HepG2 (cell line): ENCODE data around the gene ACKR4. TPM values are rescaled to one million over a fixed set of nuclear protein-coding genes. Genes with fewer than 3 reads are reported as not detected.

Experiments
- ATAC-seq: fragments of 200-7000 bp; cut with Tn5 transposase; 3 replicates; pipeline ENCODE4 v1.9.1; 2020; ENCODE audit warnings: mild to moderate bottlenecking, moderate library complexity
- BruUV-seq: library from RNA; stranded (reverse); fragments of 400-500 nt; replicated peaks from 2 replicates; lab custom pipeline; 2021; lab: Mats Ljungman, UMichigan
- CTCF ChIA-PET: fragments of 300-600 bp; formaldehyde crosslinking; extraction: SDS; loops from one replicate; lab custom pipeline; 2021; ENCODE audit warnings: low total read pairs, inconsistent platforms, low intra/inter-chr PET ratio; lab: Yijun Ruan, JAX
- POLR2A ChIA-PET: fragments of 350-600 bp; sonication (Branson Sonifier 250); formaldehyde crosslinking; loops from one replicate; lab custom pipeline; 2020; ENCODE audit warnings: antibody characterized with exemption, inconsistent platforms; lab: Yijun Ruan, JAX
- DNase-seq: peaks from one replicate; pipeline ENCODE4 v3.0.0-alpha.2; 2015; ENCODE audit warnings: low spot score
- FAIRE-seq: peaks from 3 replicates; lab custom pipeline; 2011; peaks lifted over from hg19 to GRCh38; lab: Jason Lieb, UNC
- H2AFZ ChIP-seq: one replicate; pipeline ENCODE4 v1.6.1; 2011; ENCODE audit warnings: low read length, inconsistent platforms
- H3K27ac ChIP-seq: fragments of 300-600 bp; 3 replicates; pipeline ENCODE4 v1.8.0; 2011; ENCODE audit warnings: mixed run types, mild to moderate bottlenecking, mixed read lengths, low read length, inconsistent platforms; ENCODE audit not compliant: insufficient read depth; ENCODE audit errors: extremely low read length
- H3K27me3 ChIP-seq, 2 experiments: fragments of 200-600 bp in 1 of 2; 2 replicates in 1 of 2; 3 replicates in 1 of 2; pipeline versions ENCODE4 v1.6.0 to v1.8.0; 2011; ENCODE audit warnings: low read length in 2 of 2, mild to moderate bottlenecking in 2 of 2, moderate library complexity in 2 of 2, inconsistent platforms in 1 of 2; ENCODE audit not compliant: insufficient read depth in 2 of 2, control insufficient read depth in 1 of 2
- H3K36me3 ChIP-seq, 2 experiments: fragments of 200-600 bp in 1 of 2; replicated peaks in 1 of 2; 2 replicates in 1 of 2; 3 replicates in 1 of 2; pipeline versions ENCODE4 v1.5.1 to v1.8.0; 2011; ENCODE audit warnings: low read length in 2 of 2, inconsistent platforms in 1 of 2; ENCODE audit not compliant: insufficient read depth in 2 of 2, control insufficient read depth in 1 of 2
- H3K4me1 ChIP-seq: 2 replicates; pipeline ENCODE4 v1.5.1; 2012; ENCODE audit warnings: low read length, inconsistent platforms; ENCODE audit not compliant: insufficient read depth
- H3K4me2 ChIP-seq: 2 replicates; pipeline ENCODE4 v1.6.0; 2011; ENCODE audit warnings: low read depth, low read length, inconsistent platforms
- H3K4me3 ChIP-seq, 3 experiments: fragments of 200-600 bp in 1 of 3; sonication (generic), shearing (Covaris generic) in 1 of 3; replicated peaks in 1 of 3; 2 replicates each; pipeline ENCODE4 v1.5.1; 2011 to 2016; ENCODE audit warnings: low read length in 3 of 3, inconsistent platforms in 2 of 3, low read depth in 2 of 3, mild to moderate bottlenecking in 2 of 3, control low read depth in 1 of 3, mixed read lengths in 1 of 3; ENCODE audit not compliant: insufficient read depth in 1 of 3
- H3K79me2 ChIP-seq: one replicate; pipeline ENCODE4 v1.6.1; 2011; ENCODE audit warnings: low read length, inconsistent platforms; ENCODE audit not compliant: insufficient read depth
- H3K9ac ChIP-seq: 2 replicates; pipeline ENCODE4 v1.6.0; 2011; ENCODE audit warnings: mild to moderate bottlenecking, low read depth, low read length, inconsistent platforms; ENCODE audit not compliant: insufficient read depth
- H3K9me3 ChIP-seq: 2 replicates; pipeline ENCODE4 v1.5.1; 2012; ENCODE audit warnings: mild to moderate bottlenecking, low read length
- H4K20me1 ChIP-seq: 2 replicates; pipeline ENCODE4 v1.6.0; 2011; ENCODE audit warnings: inconsistent platforms, mild to moderate bottlenecking, low read length, moderate library complexity; ENCODE audit not compliant: insufficient read depth
- AGO1 ChIP-seq: fragments of 200-400 bp; formaldehyde crosslinking; IDR thresholded peaks from 2 replicates; pipeline ENCODE4 v1.6.1; 2017; ENCODE audit warnings: mild to moderate bottlenecking, low read depth, low read length, moderate library complexity; ENCODE audit not compliant: poor library complexity, severe bottlenecking
- GMEB1 ChIP-seq: sonication (generic); formaldehyde crosslinking; IDR thresholded peaks from 2 replicates; pipeline ENCODE4 v1.5.1; 2020; ENCODE audit warnings: missing genetic modification reagents, mild to moderate bottlenecking, borderline replicate concordance
- HBP1 ChIP-seq: IDR thresholded peaks from 2 replicates; pipeline ENCODE4 v1.6.1; 2016; ENCODE audit warnings: low read depth, control low read depth
- HNRNPUL1 ChIP-seq: fragments of 200-400 bp; formaldehyde crosslinking; IDR thresholded peaks from 2 replicates; pipeline ENCODE4 v1.6.1; 2017; ENCODE audit warnings: low read depth, mild to moderate bottlenecking, low read length, moderate library complexity
- MEF2D ChIP-seq: sonication (generic); formaldehyde crosslinking; IDR thresholded peaks from 2 replicates; pipeline ENCODE4 v1.5.1; 2020; ENCODE audit warnings: mild to moderate bottlenecking, missing genetic modification reagents
- MIXL1 ChIP-seq: IDR thresholded peaks from 2 replicates; pipeline ENCODE4 v1.6.1; 2016
- MYC ChIP-seq: sonication (generic); formaldehyde crosslinking; IDR thresholded peaks from 2 replicates; pipeline ENCODE4 v1.9.0; 2021; ENCODE audit warnings: missing genetic modification reagents, borderline replicate concordance
- NCOA2 ChIP-seq: sonication (generic); formaldehyde crosslinking; IDR thresholded peaks from 2 replicates; pipeline ENCODE4 v1.8.0; 2022; ENCODE audit warnings: inconsistent platforms
- NR2F6 ChIP-seq, 2 experiments: IDR thresholded peaks; 2 replicates each; pipeline ENCODE4 v1.6.1; 2016; ENCODE audit warnings: antibody characterized with exemption in 1 of 2, mild to moderate bottlenecking in 1 of 2
- RBM39 ChIP-seq: fragments of 200-400 bp; formaldehyde crosslinking; IDR thresholded peaks from one replicate; pipeline ENCODE4 v1.6.1; 2018; ENCODE audit warnings: antibody characterized with exemption, mild to moderate bottlenecking, low read depth, low read length; ENCODE audit not compliant: poor library complexity, severe bottlenecking
- SNAPC4 ChIP-seq: sonication (generic); formaldehyde crosslinking; IDR thresholded peaks from 2 replicates; pipeline ENCODE4 v1.4.0; 2020; ENCODE audit warnings: mild to moderate bottlenecking, missing genetic modification reagents
- TEF ChIP-seq: sonication (generic); formaldehyde crosslinking; IDR thresholded peaks from 2 replicates; pipeline ENCODE4 v1.5.0; 2020; ENCODE audit warnings: missing genetic modification reagents
- ZFP37 ChIP-seq: sonication (generic); formaldehyde crosslinking; IDR thresholded peaks from 2 replicates; pipeline ENCODE4 v1.4.0; 2020; ENCODE audit warnings: missing genetic modification reagents, borderline replicate concordance
- ZNF205 ChIP-seq: IDR thresholded peaks from 2 replicates; pipeline ENCODE4 v1.6.1; 2018; ENCODE audit warnings: missing biosample characterization, missing genetic modification reagents
- ZNF549 ChIP-seq: sonication (generic); formaldehyde crosslinking; IDR thresholded peaks from 2 replicates; pipeline ENCODE4 v1.5.0; 2020; ENCODE audit warnings: missing genetic modification reagents
- ZNF556 ChIP-seq: sonication (generic); formaldehyde crosslinking; IDR thresholded peaks from 2 replicates; pipeline ENCODE4 v1.4.0; 2020; ENCODE audit warnings: mild to moderate bottlenecking, missing genetic modification reagents, borderline replicate concordance
- ZNF816 ChIP-seq: sonication (generic); formaldehyde crosslinking; IDR thresholded peaks from 2 replicates; pipeline ENCODE4 v1.8.0; 2022; ENCODE audit warnings: missing genetic modification reagents, mild to moderate bottlenecking, borderline replicate concordance
- WGBS: methylation state at CpG from one replicate; pipeline ENCODE4 v1.1.6; 2017; ENCODE audit warnings: low lambda C conversion rate; 5-methylcytosine and 5-hydroxymethylcytosine counted together
- in situ Hi-C: cut with HindIII; loops from 2 replicates; pipeline ENCODE4 v1.10.0; 2017; ENCODE audit warnings: low pct_unique_long_range_greater_than_20kb; ENCODE audit not compliant: extremely low pct_ligation_motif_present
- intact Hi-C: fragments of 100-400 bp; cut with micrococcal nuclease; formaldehyde crosslinking; loops from one replicate; pipeline ENCODE4 v1.10.0; 2022; ENCODE audit not compliant: unreplicated experiment
- polyA plus RNA-seq, 8 experiments: library from polyadenylated mRNA; depleted of rRNA in 3 of 8; stranded (reverse) in 7 of 8; unstranded in 1 of 8; fragments of >200 nt; fragmentation: Illumina TruSeq in 4 of 8; extraction: Trizol in 4 of 8; gene quantifications; 2 replicates each; pipeline versions ENCODE4 v1.2.1 to v1.2.3, GENCODE V29; 2011 to 2016; ENCODE audit warnings: low read depth in 4 of 8, missing spikeins in 1 of 8, mixed read lengths in 1 of 8; ENCODE audit not compliant: insufficient read depth in 1 of 8
- total RNA-seq, 5 experiments: library from RNA; depleted of rRNA; stranded (reverse); fragments of >200 nt; fragmentation: Illumina TruSeq; extraction: Trizol; gene quantifications; 2 replicates each; pipeline ENCODE4 v1.2.3, GENCODE V29; 2016; ENCODE audit warnings: low read depth in 1 of 5

The ACKR4 gene
- total and polyA plus RNA-seq, 2 of the 13 experiments (the other 11 are each of a cell fraction or from before 2014, with no cell fraction given): 0.16 TPM; not detected in 1

DNA sequence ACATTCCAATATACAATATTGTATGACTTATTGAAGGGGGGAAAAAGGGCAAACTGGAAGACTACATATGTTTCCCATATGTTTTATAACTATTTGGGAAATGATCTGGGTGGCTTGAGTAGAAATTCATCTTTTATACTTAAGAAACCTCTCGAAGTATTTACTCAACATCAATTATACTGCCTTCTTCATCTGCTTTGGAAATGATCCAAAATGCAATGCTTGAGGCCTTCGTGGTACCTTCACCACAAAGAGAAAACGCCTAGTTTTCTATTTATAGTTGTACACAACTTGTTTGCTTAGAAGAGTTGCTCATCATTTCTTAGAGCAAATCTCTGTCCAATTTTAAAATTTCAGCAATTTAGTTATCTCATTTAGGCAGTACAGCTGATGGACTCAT lies 18.8 kb downstream of the ACKR4 start:
- CTCF ChIA-PET: no interaction called here
- Histone ChIP-seq H3K9ac (no peak overlapping the region), H3K4me3 (no peak overlapping the region), H2AFZ (no peak overlapping the region), H3K4me1 (no peaks in the 10 kb centered on the region), H3K27ac (no peak overlapping the region), H3K4me2 (no peak overlapping the region), H3K79me2 (no peaks in the 10 kb centered on the region), H3K36me3 (peaks cover 2 to 9% of the 10 kb centered on the region in 2 experiments; a peak in 2 of 5 replicates), H4K20me1 (no peaks in the 10 kb centered on the region), H3K27me3 (no peaks in the 10 kb centered on the region), H3K9me3 (no peaks in the 10 kb centered on the region)
- no TSS peak for BruUV-seq
- 94% methylated on average over 3 of the region's 3 CpGs for WGBS
- POLR2A ChIA-PET: no interaction called here
- DNase-seq: no peak
- in situ Hi-C loops (no loop called here), intact Hi-C loops (no loop called here)
- no peak for ATAC-seq
- FAIRE-seq: no peak
- TF ChIP-seq RBM39: no peak
- no peak for TF ChIP-seq AGO1
- TF ChIP-seq MYC: no peak
- no peak for TF ChIP-seq ZNF205
- TF ChIP-seq GMEB1 (CRISPR knock-in tag): no peak
- TF ChIP-seq HBP1: no peak
- no peak for TF ChIP-seq ZNF816 (CRISPR knock-in tag)
- TF ChIP-seq NCOA2: no peak
- no peak for TF ChIP-seq ZNF556
- no peak for TF ChIP-seq TEF (CRISPR knock-in tag)
- no peak for TF ChIP-seq ZNF549 (CRISPR knock-in tag)
- TF ChIP-seq MEF2D: no peak
- TF ChIP-seq HNRNPUL1: no peak
- TF ChIP-seq NR2F6 (IDR thresholded peaks at IDR 0.05): no peak
- no peak for TF ChIP-seq NR2F6 (CRISPR knock-in tag; IDR thresholded peaks at IDR 0.05)
- TF ChIP-seq SNAPC4 (CRISPR knock-in tag): no peak
- TF ChIP-seq MIXL1 (CRISPR knock-in tag): no peak
- no peak for TF ChIP-seq ZFP37 (CRISPR knock-in tag)
